ENCODE measurements around the gene AOPEP. TPM values are rescaled to one million over a fixed set of nuclear protein-coding genes. Genes with fewer than 3 reads are reported as not detected.

The AOPEP gene
- total and polyA plus RNA-seq, 2 donors (not counting 3 experiments of a cell fraction or from before 2014, with no cell fraction given), result 20.2 to 41.6 TPM

DNA sequence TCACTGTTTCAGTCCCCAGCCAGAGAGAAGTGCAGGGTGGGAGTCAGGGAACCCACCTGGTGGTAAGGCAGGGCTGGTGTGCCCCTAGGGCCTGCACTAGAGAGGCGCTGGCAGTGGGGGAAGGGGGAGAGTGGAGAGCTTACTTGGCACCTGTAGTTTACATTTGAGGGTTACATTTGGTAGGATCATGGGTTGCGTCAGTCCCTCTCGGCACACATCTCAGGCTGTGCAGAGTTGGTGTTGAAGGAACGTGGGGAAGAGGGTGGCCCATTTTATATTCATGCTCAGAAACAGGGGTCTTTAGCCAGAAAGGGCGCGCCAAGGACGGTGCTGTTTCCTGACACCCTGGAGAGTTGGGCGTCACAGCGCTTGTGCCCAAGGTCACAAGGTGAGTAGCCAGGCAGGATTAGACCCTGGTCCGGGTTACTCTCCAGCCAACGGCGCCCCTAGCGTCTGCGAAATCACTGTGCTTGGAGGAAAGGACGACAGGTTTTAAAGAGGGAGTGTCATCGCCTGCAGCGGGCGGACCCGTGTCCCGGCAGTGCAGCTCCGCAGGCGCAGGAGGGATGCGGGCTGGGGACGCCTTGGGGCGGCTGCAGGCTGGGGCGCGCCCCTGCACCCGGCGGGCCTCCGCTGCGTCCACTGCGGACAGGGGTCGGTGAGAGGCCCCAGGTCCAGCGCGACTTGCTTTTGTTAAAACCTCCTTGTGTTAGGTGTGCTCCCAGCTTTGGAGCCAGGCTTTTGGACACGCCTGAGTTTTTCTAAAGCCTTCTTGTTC lies 318.4 kb downstream of the AOPEP start:
- dilution Hi-C loops (cut with MboI; ENCODE audit: extremely low pct_ligation_motif_present, low sequenced_read_pairs), result no loop called here
- intact Hi-C loops (cut with micrococcal nuclease), result no loop called here
- no peaks in the 10 kb centered on the region for H3K9me1 ChIP-seq (replicated peaks; ENCODE audit: control insufficient read depth, extremely low read depth, insufficient read depth, low read length)
- no peaks in the 10 kb centered on the region for H3K27me3 ChIP-seq (ENCODE audit: control insufficient read depth in 2 of 2, insufficient read depth in 2 of 2, low read length in 2 of 2)
- no peak overlapping the region for H3K4me2 ChIP-seq (ENCODE audit: insufficient read depth, low read length)
- POLR2A ChIA-PET, result no interaction called here
- H3K9ac ChIP-seq (replicated peaks; ENCODE audit: extremely low read depth, insufficient read depth, low read length), result no peak overlapping the region
- H4K20me1 ChIP-seq (replicated peaks; ENCODE audit: control insufficient read depth, extremely low read depth, insufficient read depth, low read length), result peaks cover 4% of the 10 kb centered on the region
- TF ChIP-seq, protein P1, sequence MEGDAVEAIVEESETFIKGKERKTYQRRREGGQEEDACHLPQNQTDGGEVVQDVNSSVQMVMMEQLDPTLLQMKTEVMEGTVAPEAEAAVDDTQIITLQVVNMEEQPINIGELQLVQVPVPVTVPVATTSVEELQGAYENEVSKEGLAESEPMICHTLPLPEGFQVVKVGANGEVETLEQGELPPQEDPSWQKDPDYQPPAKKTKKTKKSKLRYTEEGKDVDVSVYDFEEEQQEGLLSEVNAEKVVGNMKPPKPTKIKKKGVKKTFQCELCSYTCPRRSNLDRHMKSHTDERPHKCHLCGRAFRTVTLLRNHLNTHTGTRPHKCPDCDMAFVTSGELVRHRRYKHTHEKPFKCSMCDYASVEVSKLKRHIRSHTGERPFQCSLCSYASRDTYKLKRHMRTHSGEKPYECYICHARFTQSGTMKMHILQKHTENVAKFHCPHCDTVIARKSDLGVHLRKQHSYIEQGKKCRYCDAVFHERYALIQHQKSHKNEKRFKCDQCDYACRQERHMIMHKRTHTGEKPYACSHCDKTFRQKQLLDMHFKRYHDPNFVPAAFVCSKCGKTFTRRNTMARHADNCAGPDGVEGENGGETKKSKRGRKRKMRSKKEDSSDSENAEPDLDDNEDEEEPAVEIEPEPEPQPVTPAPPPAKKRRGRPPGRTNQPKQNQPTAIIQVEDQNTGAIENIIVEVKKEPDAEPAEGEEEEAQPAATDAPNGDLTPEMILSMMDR (IDR thresholded peaks at IDR 0.05; ENCODE audit: extremely low read depth in 1 of 2, insufficient read depth in 1 of 2, low read depth in 1 of 2, low read length in 2 of 2), result no peak
- TF ChIP-seq JUN (IDR thresholded peaks at IDR 0.05; ENCODE audit: borderline replicate concordance, insufficient read depth, insufficient read length, low read depth), result no peak
- TF ChIP-seq MYC (IDR thresholded peaks at IDR 0.05; ENCODE audit: low read depth, low read length), result no peak
- TF ChIP-seq, protein P2, sequence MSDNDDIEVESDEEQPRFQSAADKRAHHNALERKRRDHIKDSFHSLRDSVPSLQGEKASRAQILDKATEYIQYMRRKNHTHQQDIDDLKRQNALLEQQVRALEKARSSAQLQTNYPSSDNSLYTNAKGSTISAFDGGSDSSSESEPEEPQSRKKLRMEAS (IDR thresholded peaks at IDR 0.05; ENCODE audit: insufficient read depth, insufficient read length), result no peak
- TF ChIP-seq GATA2 (IDR thresholded peaks at IDR 0.05; ENCODE audit: insufficient read depth, insufficient read length, low read depth, low read length), result no peak
- TF ChIP-seq FOS (IDR thresholded peaks at IDR 0.05; ENCODE audit: borderline replicate concordance, insufficient read depth, low read length), result no peak
- TF ChIP-seq EZH2 (IDR thresholded peaks at IDR 0.05; ENCODE audit: borderline replicate concordance, low read depth, low read length, severe bottlenecking), result no peak
- CTCF ChIA-PET, result no interaction called here
- BruUV-seq (replicated peaks), result no TSS peak
- peaks cover 0 to 2% of the 10 kb centered on the region in 2 experiments for H3K36me3 ChIP-seq (ENCODE audit: control insufficient read depth in 2 of 2, extremely low read depth in 1 of 2, insufficient read depth in 2 of 2, low read length in 2 of 2)
- H3K4me3 ChIP-seq (replicated peaks in 1 of 3; ENCODE audit: insufficient read depth in 1 of 3, low read depth in 1 of 3, low read length in 3 of 3), result no peak overlapping the region
- DNase-seq (ENCODE audit: low read depth, low spot score), result no peak
- H3K4me1 ChIP-seq (ENCODE audit: control insufficient read depth, extremely low read depth, insufficient read depth, low read length), result peaks cover 12% of the 10 kb centered on the region
- peaks cover 7% of the 10 kb centered on the region for H3K79me2 ChIP-seq (ENCODE audit: control insufficient read depth, insufficient read depth, low read length)
- H3K9me3 ChIP-seq (replicated peaks; ENCODE audit: control insufficient read depth, insufficient read depth, low read length), result no peaks in the 10 kb centered on the region
- H3K27ac ChIP-seq (ENCODE audit: insufficient read depth, low read depth, low read length), result no peak overlapping the region
- H2AFZ ChIP-seq (ENCODE audit: low read depth, low read length), result no peak overlapping the region
- FAIRE-seq, result no peak

Data from endothelial cell of umbilical vein (primary cell).